Measurements from ENCODE around the gene CMC4. TPM values are rescaled to one million over a fixed set of nuclear protein-coding genes. Genes with fewer than 3 reads are reported as not detected.
A peak's percentile ranks its signal among the peaks of the same experiment; 100 is the strongest.

Gene CMC4
- 1 to 10 TPM; 4.6 to 7.4 (median 6.3) TPM for total RNA-seq (2021; fragmentation: NEBNext Ultra II Directional; extraction: Animal tissue kit (Norgen Biotek cat#: 25700))
- long read RNA-seq, transcript CMC4-202 (3 exons, 1,107 nt): major isoform, 14 of 14 reads
- long read RNA-seq, partial matches to known transcripts: 0 of 14 reads
- long read RNA-seq, other reads (novel, unspliced or antisense): 0 of 14 reads

- Mint-ChIP-seq H3K27me3 (ENCODE audit: insufficient read depth) (peaks cover 2% of the 10 kb centered on the region), H3K4me3 (peak within 1 kb of the TSS; percentile 93), H3K36me3 (ENCODE audit: low read depth) (peaks cover 17% of the 10 kb centered on the region), H3K4me1 (ENCODE audit: low read depth) (peaks cover 63% of the 10 kb centered on the region), H3K27ac (peak within 1 kb of the TSS; percentile 94), H3K9me3 (no peaks in the 10 kb centered on the region)
- DNase-seq: peak; percentile 64
- TF ChIP-seq CTCF (IDR thresholded peaks at IDR 0.05): no peak
Measured at GRCh38 chrX:155070975-155071693, at the start of gene CMC4, which contains the start of the genes BRCC3 and MTCP1. Gene CMC4 (minus strand): TSS chrX:155071136. CDS start chrX:155064023, 7,113 bp downstream. Gene BRCC3 (plus strand): TSS chrX:155071508. CDS start chrX:155071528, 20 bp downstream. Gene MTCP1 (minus strand): TSS chrX:155071136. CDS start chrX:155066010, 5,126 bp downstream.

- TF ChIP-seq CTCF (IDR thresholded peaks at IDR 0.05): no peak
- Mint-ChIP-seq H3K27ac (no peak overlapping the region), H3K27me3 (ENCODE audit: insufficient read depth) (no peaks in the 10 kb centered on the region), H3K4me3 (no peak overlapping the region), H3K4me1 (ENCODE audit: low read depth) (peaks cover 5% of the 10 kb centered on the region; the same call in 1 of the 2 replicates), H3K36me3 (ENCODE audit: low read depth) (peaks cover 3% of the 10 kb centered on the region), H3K9me3 (no peaks in the 10 kb centered on the region)
- DNase-seq: no peak
Measured at GRCh38 chrX:155115174-155115819, 44.4 kb upstream of the CMC4 start.

- Mint-ChIP-seq H3K27me3 (ENCODE audit: insufficient read depth) (no peaks in the 10 kb centered on the region), H3K27ac (no peak overlapping the region), H3K36me3 (ENCODE audit: low read depth) (peaks cover 3% of the 10 kb centered on the region), H3K4me1 (ENCODE audit: low read depth) (peaks cover 5% of the 10 kb centered on the region; the same call in 1 of the 2 replicates), H3K4me3 (no peak overlapping the region), H3K9me3 (no peaks in the 10 kb centered on the region)
- DNase-seq: no peak
- no peak for TF ChIP-seq CTCF (IDR thresholded peaks at IDR 0.05)
Measured at GRCh38 chrX:155113097-155113496, 42.2 kb upstream of the CMC4 start.

GRCh38 chrX:155112171-155112570, 41.2 kb upstream of the CMC4 start:
- H3K27me3 Mint-ChIP-seq (ENCODE audit: insufficient read depth): no peaks in the 10 kb centered on the region
- no peak for TF ChIP-seq CTCF (IDR thresholded peaks at IDR 0.05)

GRCh38 chrX:155108427-155108826, 37.5 kb upstream of the CMC4 start:
- DNase-seq: no peak
- Mint-ChIP-seq H3K4me3 (no peak overlapping the region), H3K36me3 (ENCODE audit: low read depth) (peaks cover 3% of the 10 kb centered on the region; the same call in 1 of the 2 replicates), H3K27me3 (ENCODE audit: insufficient read depth) (no peaks in the 10 kb centered on the region), H3K9me3 (no peaks in the 10 kb centered on the region), H3K27ac (no peak overlapping the region), H3K4me1 (ENCODE audit: low read depth) (peaks cover 5% of the 10 kb centered on the region; the same call in 1 of the 2 replicates)
- TF ChIP-seq CTCF (IDR thresholded peaks at IDR 0.05): no peak

More at GRCh38 chrX:155112171-155112570, 41.2 kb upstream of the CMC4 start:
- H3K27ac Mint-ChIP-seq: no peak overlapping the region
- no peak overlapping the region for H3K4me3 Mint-ChIP-seq
- peaks cover 3% of the 10 kb centered on the region for H3K36me3 Mint-ChIP-seq (ENCODE audit: low read depth)
- DNase-seq: no peak
- H3K4me1 Mint-ChIP-seq (ENCODE audit: low read depth): peaks cover 5% of the 10 kb centered on the region; the same call in 1 of the 2 replicates
- H3K9me3 Mint-ChIP-seq: no peaks in the 10 kb centered on the region

Data from HFFc6 (cell line).